B cell (primary cell): ENCODE results near the gene SMCO2. TPM values are rescaled to one million over a fixed set of nuclear protein-coding genes. Genes with fewer than 3 reads are reported as not detected.

Experiments
- ATAC-seq: fragments of 200-7000 bp; cut with Tn5 transposase; one replicate; pipeline ENCODE4 v1.10.0; 2021; ENCODE audit warnings: low read depth, mild to moderate bottlenecking, moderate number of reproducible peaks, moderate library complexity
- CTCF ChIA-PET: fragments of 350-600 bp; sonication (Branson Sonifier 250); formaldehyde crosslinking; loops from one replicate; lab custom pipeline; 2021; ENCODE audit warnings: antibody characterized with exemption, inconsistent platforms; lab: Charles Lee
- POLR2A ChIA-PET: fragments of 350-600 bp; sonication (Branson Sonifier 250); formaldehyde crosslinking; loops from one replicate; lab custom pipeline; 2021; ENCODE audit warnings: antibody characterized with exemption; lab: Charles Lee
- DNase-seq: peaks from one replicate; pipeline ENCODE4 v3.0.0; 2013
- H2AFZ ChIP-seq: 2 replicates; pipeline ENCODE4 v1.6.1; 2012; ENCODE audit warnings: mild to moderate bottlenecking, low read depth, low read length; ENCODE audit not compliant: insufficient read depth, poor library complexity, severe bottlenecking
- H3K27ac ChIP-seq, 2 donors: 1 replicate in 1 of 2; 2 replicates in 1 of 2; pipeline ENCODE4 v1.5.1; 2012 to 2013; ENCODE audit warnings: low read length in 2 of 2, mild to moderate bottlenecking in 2 of 2, moderate library complexity in 1 of 2
- H3K27me3 ChIP-seq, 4 experiments: fragments of 200-600 bp in 1 of 4; sonication (generic) in 1 of 4; replicated peaks in 1 of 4; 1 replicate in 2 of 4; 2 replicates in 2 of 4; pipeline versions ENCODE4 v1.6.1 to v1.7.0; 2013 to 2016; ENCODE audit warnings: low read length in 3 of 4, mild to moderate bottlenecking in 2 of 4, mixed read lengths in 1 of 4, moderate library complexity in 1 of 4; ENCODE audit not compliant: insufficient read depth in 4 of 4, control insufficient read depth in 3 of 4; ENCODE audit errors: control extremely low read depth in 1 of 4
- H3K36me3 ChIP-seq, 2 experiments: replicated peaks in 1 of 2; 1 replicate in 1 of 2; 2 replicates in 1 of 2; pipeline versions ENCODE4 v1.6.1 to v1.7.1; 2013; ENCODE audit warnings: low read length in 1 of 2; ENCODE audit not compliant: insufficient read depth in 2 of 2, control insufficient read depth in 1 of 2; ENCODE audit errors: control extremely low read depth in 1 of 2, extremely low read depth in 1 of 2
- H3K4me1 ChIP-seq, 2 donors: fragments of 200-600 bp in 1 of 2; sonication (generic) in 1 of 2; 1 replicate in 1 of 2; 2 replicates in 1 of 2; pipeline versions ENCODE4 v1.5.1 to v1.6.1; 2013 to 2017; ENCODE audit warnings: low read length in 2 of 2; ENCODE audit not compliant: control insufficient read depth in 2 of 2, insufficient read depth in 2 of 2
- H3K4me2 ChIP-seq: replicated peaks from 2 replicates; pipeline ENCODE3; 2012; ENCODE audit warnings: mild to moderate bottlenecking, low read depth, low read length; ENCODE audit not compliant: poor library complexity, severe bottlenecking
- H3K4me3 ChIP-seq, 5 experiments: fragments of 200-600 bp in 1 of 5; sonication (generic) in 1 of 5; 1 replicate in 3 of 5; 2 replicates in 2 of 5; pipeline versions ENCODE4 v1.5.1 to v1.7.0; 2011 to 2016; ENCODE audit warnings: low read length in 4 of 5, mild to moderate bottlenecking in 4 of 5, low read depth in 2 of 5, control low read depth in 1 of 5, moderate library complexity in 1 of 5; ENCODE audit not compliant: insufficient read depth in 1 of 5; ENCODE audit errors: control extremely low read depth in 1 of 5, extremely low read depth in 1 of 5
- H3K79me2 ChIP-seq: fragments of 200-600 bp; sonication (generic); one replicate; pipeline ENCODE4 v1.6.0; 2016; ENCODE audit warnings: low read length; ENCODE audit not compliant: control insufficient read depth, insufficient read depth
- H3K9ac ChIP-seq: fragments of 200-600 bp; sonication (generic); 2 replicates; pipeline ENCODE4 v1.6.1; 2017; ENCODE audit warnings: mild to moderate bottlenecking, low read length, moderate library complexity
- H3K9me3 ChIP-seq, 3 donors: one replicate each; pipeline versions ENCODE4 v1.6.1 to v1.7.1; 2013; ENCODE audit warnings: low read length in 2 of 3; ENCODE audit not compliant: control insufficient read depth in 2 of 3, insufficient read depth in 1 of 3; ENCODE audit errors: control extremely low read depth in 1 of 3
- H4K20me1 ChIP-seq: 2 replicates; pipeline ENCODE4 v1.6.0; 2012; ENCODE audit warnings: mild to moderate bottlenecking, low read length; ENCODE audit not compliant: insufficient read depth, control insufficient read depth, poor library complexity, severe bottlenecking
- H3K27ac Mint-ChIP-seq: one replicate; pipeline ENCODE4 v1.8.0; 2021; ENCODE audit warnings: mixed read lengths
- H3K27me3 Mint-ChIP-seq: one replicate; pipeline ENCODE4 v1.8.0; 2021; ENCODE audit warnings: mixed read lengths
- H3K4me1 Mint-ChIP-seq: one replicate; pipeline ENCODE4 v1.8.0; 2021; ENCODE audit warnings: mixed read lengths
- H3K4me3 Mint-ChIP-seq: one replicate; pipeline ENCODE4 v1.8.0; 2021; ENCODE audit warnings: mixed read lengths
- H3K9me3 Mint-ChIP-seq: one replicate; pipeline ENCODE4 v1.8.0; 2022; ENCODE audit warnings: mixed read lengths; ENCODE audit not compliant: insufficient read depth
- EZH2 ChIP-seq: IDR thresholded peaks from 2 replicates; pipeline ENCODE4 v1.6.1; 2012; ENCODE audit warnings: borderline replicate concordance, low read depth, mild to moderate bottlenecking, moderate library complexity, low read length; ENCODE audit not compliant: insufficient read depth, poor library complexity, severe bottlenecking
- WGBS: methylation state at CpG from one replicate; pipeline ENCODE4 v1.1.5; 2013; ENCODE audit warnings: missing lambda C conversion rate; ENCODE audit not compliant: insufficient coverage; 5-methylcytosine and 5-hydroxymethylcytosine counted together
- intact Hi-C: fragments of 100-400 bp; cut with micrococcal nuclease; formaldehyde crosslinking; loops from one replicate; pipeline ENCODE4 v1.10.0; 2022
- polyA plus RNA-seq: library from polyadenylated mRNA; depleted of rRNA; stranded (reverse); fragments of >200 nt; gene quantifications from 2 replicates; pipeline ENCODE4 v1.2.3, GENCODE V29; 2012
- total RNA-seq, 2 donors: library from RNA; stranded (reverse); fragments of 120-200 nt in 1 of 2; gene quantifications; 1 replicate in 1 of 2; 2 replicates in 1 of 2; pipeline versions ENCODE4 v1.2.3 to v1.2.4, GENCODE V29; 2013 to 2022
- TF ChIP-seq, protein P1 (sequence below): fragments of 200-600 bp; IDR thresholded peaks from one replicate; pipeline ENCODE4 v1.8.0; 2022; ENCODE audit warnings: antibody characterized with exemption, mild to moderate bottlenecking

SMCO2 gene
- total and polyA plus RNA-seq, 2 donors (not counting 1 experiment from before 2014, with no cell fraction given): 0.15 TPM; not detected in 1

DNA sequence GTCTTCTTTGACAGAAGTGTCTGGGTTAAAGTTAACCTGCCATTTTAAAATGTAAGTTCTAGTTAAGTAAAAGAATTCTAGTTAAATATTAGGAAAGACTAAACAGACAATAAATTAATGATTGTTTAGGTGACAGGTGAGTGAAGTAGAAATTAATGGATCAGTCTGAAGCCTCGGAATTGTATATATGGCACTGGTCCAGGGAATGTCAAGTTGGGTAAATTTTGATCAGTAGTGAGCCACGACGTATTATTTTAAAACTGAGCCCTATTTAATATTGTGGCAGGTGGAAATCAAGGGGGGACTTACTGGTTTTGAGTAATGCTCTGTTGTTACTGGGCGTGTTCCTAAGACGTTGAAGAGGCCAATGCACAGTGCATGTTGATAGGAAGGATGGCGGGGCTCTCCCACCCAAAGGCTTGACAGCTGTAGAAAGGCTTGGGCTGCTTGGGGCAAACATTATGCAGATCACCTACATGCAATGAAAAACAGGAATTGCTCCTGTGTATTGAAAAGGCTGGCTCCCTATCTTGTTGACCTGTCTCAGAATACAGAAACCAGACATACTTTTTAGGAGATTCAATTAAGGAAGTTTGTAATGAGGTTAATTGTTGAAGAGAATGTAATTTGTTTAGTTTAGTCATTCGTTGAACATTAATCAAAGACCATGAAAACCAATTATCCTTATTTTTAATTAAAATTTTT, 71.6 kb downstream of the SMCO2 start:
- no peak overlapping the region for H3K4me3 ChIP-seq
- intact Hi-C loops: no loop called here
- no peak overlapping the region for H2AFZ ChIP-seq
- ChIA-PET POLR2A (no interaction called here), CTCF (no interaction called here)
- H3K27me3 ChIP-seq: peaks cover 0 to 3% (median 0%) of the 10 kb centered on the region in 4 experiments
- Mint-ChIP-seq H3K27me3 (peaks cover 23% of the 10 kb centered on the region), H3K4me3 (no peak overlapping the region), H3K9me3 (no peaks in the 10 kb centered on the region), H3K4me1 (peaks cover 7% of the 10 kb centered on the region), H3K27ac (no peak overlapping the region)
- H3K9me3 ChIP-seq: no peaks in the 10 kb centered on the region
- TF ChIP-seq EZH2: no peak
- TF ChIP-seq, protein P1, sequence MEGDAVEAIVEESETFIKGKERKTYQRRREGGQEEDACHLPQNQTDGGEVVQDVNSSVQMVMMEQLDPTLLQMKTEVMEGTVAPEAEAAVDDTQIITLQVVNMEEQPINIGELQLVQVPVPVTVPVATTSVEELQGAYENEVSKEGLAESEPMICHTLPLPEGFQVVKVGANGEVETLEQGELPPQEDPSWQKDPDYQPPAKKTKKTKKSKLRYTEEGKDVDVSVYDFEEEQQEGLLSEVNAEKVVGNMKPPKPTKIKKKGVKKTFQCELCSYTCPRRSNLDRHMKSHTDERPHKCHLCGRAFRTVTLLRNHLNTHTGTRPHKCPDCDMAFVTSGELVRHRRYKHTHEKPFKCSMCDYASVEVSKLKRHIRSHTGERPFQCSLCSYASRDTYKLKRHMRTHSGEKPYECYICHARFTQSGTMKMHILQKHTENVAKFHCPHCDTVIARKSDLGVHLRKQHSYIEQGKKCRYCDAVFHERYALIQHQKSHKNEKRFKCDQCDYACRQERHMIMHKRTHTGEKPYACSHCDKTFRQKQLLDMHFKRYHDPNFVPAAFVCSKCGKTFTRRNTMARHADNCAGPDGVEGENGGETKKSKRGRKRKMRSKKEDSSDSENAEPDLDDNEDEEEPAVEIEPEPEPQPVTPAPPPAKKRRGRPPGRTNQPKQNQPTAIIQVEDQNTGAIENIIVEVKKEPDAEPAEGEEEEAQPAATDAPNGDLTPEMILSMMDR: no peak
- H3K4me1 ChIP-seq: peaks cover 3 to 7% of the 10 kb centered on the region in 2 donors
- H3K79me2 ChIP-seq: no peaks in the 10 kb centered on the region
- no peak overlapping the region for H3K4me2 ChIP-seq
- no peaks in the 10 kb centered on the region for H3K36me3 ChIP-seq
- H3K9ac ChIP-seq: no peak overlapping the region
- no peak for ATAC-seq
- 76% methylated on average over 3 of the region's 7 CpGs for WGBS
- DNase-seq: no peak
- no peaks in the 10 kb centered on the region for H4K20me1 ChIP-seq
- no peak overlapping the region for H3K27ac ChIP-seq

DNA sequence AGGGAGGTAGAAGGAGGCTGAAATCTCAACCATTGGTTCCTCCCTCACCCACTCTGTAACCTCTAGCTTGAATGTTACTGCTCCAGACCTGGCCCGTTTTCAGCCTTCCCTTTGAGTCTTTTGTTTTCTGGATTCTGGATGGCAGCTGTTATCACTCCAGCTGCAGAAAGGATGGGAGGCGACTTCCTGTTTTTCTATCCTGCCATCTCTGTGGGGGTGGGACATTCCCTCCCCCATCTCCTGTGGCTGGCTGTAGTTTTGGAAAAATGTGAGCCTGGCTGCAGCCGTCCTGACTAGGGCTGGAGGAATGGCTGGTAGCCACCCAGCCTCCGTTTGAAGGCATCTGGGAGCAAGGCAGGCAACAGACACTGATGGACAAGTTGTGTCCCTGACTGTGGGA, 74.5 kb downstream of the SMCO2 start:
- Mint-ChIP-seq H3K4me3 (no peak overlapping the region), H3K27me3 (peaks cover 23% of the 10 kb centered on the region), H3K9me3 (no peaks in the 10 kb centered on the region), H3K4me1 (peaks cover 28% of the 10 kb centered on the region), H3K27ac (no peak overlapping the region)
- 92% methylated on average over 2 of the region's 4 CpGs for WGBS
- no peaks in the 10 kb centered on the region for H3K36me3 ChIP-seq
- ATAC-seq (no peak), DNase-seq (no peak)
- intact Hi-C loops: loop anchor here (5.0 to 10.0 kb wide), 4 partner anchors 131 to 584 kb away; partner anchors contain the start of genes FGFR1OP2, INTS13, KLHL42 and MANSC4
- TF ChIP-seq, protein P1: no peak
- TF ChIP-seq EZH2: no peak
- H4K20me1 ChIP-seq: no peaks in the 10 kb centered on the region
- H3K4me2 ChIP-seq: no peak overlapping the region
- H3K79me2 ChIP-seq: no peaks in the 10 kb centered on the region
- peaks cover 0 to 3% (median 0%) of the 10 kb centered on the region in 4 experiments for H3K27me3 ChIP-seq
- no peak overlapping the region for H3K27ac ChIP-seq
- no peak overlapping the region for H2AFZ ChIP-seq
- ChIA-PET POLR2A (no interaction called here), CTCF (no interaction called here)
- H3K9me3 ChIP-seq: no peaks in the 10 kb centered on the region
- peaks cover 15 to 20% of the 10 kb centered on the region in 2 donors for H3K4me1 ChIP-seq
- no peak overlapping the region for H3K9ac ChIP-seq
- no peak overlapping the region for H3K4me3 ChIP-seq
